ENCODE measurements around the gene PLEKHA4. TPM values are rescaled to one million over a fixed set of nuclear protein-coding genes. Genes with fewer than 3 reads are reported as not detected.

The PLEKHA4 gene
- total RNA-seq (2013), result 0.79 TPM
- polyA plus RNA-seq, result 1 to 10 TPM in 2 of 3 donors, under 1 TPM in 1; 0.69 to 1.5 (median 1.1) TPM
- polyA minus RNA-seq, result 0.40 and 0.55 TPM in 2 replicates
- total RNA-seq, result 0.52 to 5.5 (median 1.2) reads per million in 11 experiments

- peaks cover 0 to under 1% of the 10 kb centered on the region in 2 donors for H3K36me3 ChIP-seq (replicated peaks in 1 of 2; ENCODE audit: control insufficient read depth in 1 of 2, insufficient read depth in 2 of 2, low read length in 2 of 2)
- H4K20me1 ChIP-seq (ENCODE audit: insufficient read depth, low read length), result peaks cover 10% of the 10 kb centered on the region
- H3K27me3 ChIP-seq (ENCODE audit: control insufficient read depth in 2 of 2, insufficient read depth in 2 of 2, low read length in 2 of 2), result peaks cover 0 to 9% of the 10 kb centered on the region in 2 donors
- peaks cover 12 to 17% (median 13%) of the 10 kb centered on the region in 3 donors for H3K27me3 Mint-ChIP-seq (ENCODE audit: low read depth in 3 of 3)
- peaks cover 13% of the 10 kb centered on the region in 2 donors for H3K4me1 ChIP-seq (ENCODE audit: control insufficient read depth in 1 of 2, insufficient read depth in 2 of 2, low read length in 2 of 2)
- peaks cover 0 to 10% (median 5%) of the 10 kb centered on the region in 7 donors for H3K9me3 Mint-ChIP-seq
- DNase-seq, result peak in 1 of 3 donors; percentile 44
- no peak for TF ChIP-seq CTCF (IDR thresholded peaks at IDR 0.05)
- no peak within 1 kb of the TSS for H3K4me3 ChIP-seq (replicated peaks in 1 of 3; ENCODE audit: low read depth in 2 of 3, low read length in 3 of 3)
- H3K27ac Mint-ChIP-seq, result peak within 1 kb of the TSS in 4 of 7 donors; percentile 1 to 73 (median 49)
- H3K27ac ChIP-seq (ENCODE audit: low read depth in 1 of 2, low read length in 2 of 2), result no peak within 1 kb of the TSS
- peaks cover 11% of the 10 kb centered on the region for H3K79me2 ChIP-seq (ENCODE audit: insufficient read depth, low read length)
- peaks cover 11% of the 10 kb centered on the region for H3K4me1 Mint-ChIP-seq
- H3K36me3 Mint-ChIP-seq, result peaks cover 5 to 10% of the 10 kb centered on the region in 2 donors
- WGBS (ENCODE audit: insufficient coverage), result 48% methylated on average over 5 of the region's 11 CpGs
- H2AFZ ChIP-seq (ENCODE audit: insufficient read depth, low read depth, low read length, poor library complexity, severe bottlenecking), result no peak within 1 kb of the TSS
- H3K4me3 Mint-ChIP-seq, result peak within 1 kb of the TSS in 1 of 2 donors; percentile 50
- no peak within 1 kb of the TSS for H3K4me2 ChIP-seq (replicated peaks; ENCODE audit: extremely low read depth, low read length, poor library complexity, severe bottlenecking)
- intact Hi-C loops (cut with micrococcal nuclease), result no loop called here
- H3K9me3 ChIP-seq (replicated peaks in 1 of 2; ENCODE audit: control insufficient read depth in 1 of 2, insufficient read depth in 1 of 2, low read length in 2 of 2), result no peaks in the 10 kb centered on the region
- H3K9ac ChIP-seq (ENCODE audit: insufficient read depth, low read length, poor library complexity, severe bottlenecking), result no peak within 1 kb of the TSS
Observed at GRCh38 chr19:48868114-48868886, at the start of gene PLEKHA4. Gene PLEKHA4 (minus strand): TSS chr19:48868617. CDS start chr19:48867620, 997 bp downstream.

GRCh38 chr19:48918071-48918470 is 49.7 kb upstream of the PLEKHA4 start:
- 44% methylated on average over 4 of the region's 6 CpGs for WGBS (ENCODE audit: insufficient coverage)
- no peak overlapping the region for H2AFZ ChIP-seq (ENCODE audit: insufficient read depth, low read depth, low read length, poor library complexity, severe bottlenecking)
- intact Hi-C loops (cut with micrococcal nuclease), result no loop called here
- no peaks in the 10 kb centered on the region for H3K9me3 ChIP-seq (replicated peaks in 1 of 2; ENCODE audit: control insufficient read depth in 1 of 2, insufficient read depth in 1 of 2, low read length in 2 of 2)
- no peaks in the 10 kb centered on the region for H4K20me1 ChIP-seq (ENCODE audit: insufficient read depth, low read length)
- peaks cover 68 to 79% of the 10 kb centered on the region in 2 donors for H3K36me3 ChIP-seq (replicated peaks in 1 of 2; ENCODE audit: control insufficient read depth in 1 of 2, insufficient read depth in 2 of 2, low read length in 2 of 2)
- H3K4me1 Mint-ChIP-seq, result no peaks in the 10 kb centered on the region
- H3K9ac ChIP-seq (ENCODE audit: insufficient read depth, low read length, poor library complexity, severe bottlenecking), result no peak overlapping the region
- H3K4me2 ChIP-seq (replicated peaks; ENCODE audit: extremely low read depth, low read length, poor library complexity, severe bottlenecking), result no peak overlapping the region
- H3K79me2 ChIP-seq (ENCODE audit: insufficient read depth, low read length), result no peaks in the 10 kb centered on the region
- peak overlapping the region in 1 of 7 donors; percentile 73 for H3K27ac Mint-ChIP-seq
- no peaks in the 10 kb centered on the region for H3K27me3 ChIP-seq (ENCODE audit: control insufficient read depth in 2 of 2, insufficient read depth in 2 of 2, low read length in 2 of 2)
- no peaks in the 10 kb centered on the region for H3K4me1 ChIP-seq (ENCODE audit: control insufficient read depth in 1 of 2, insufficient read depth in 2 of 2, low read length in 2 of 2)
- no peak for TF ChIP-seq CTCF (IDR thresholded peaks at IDR 0.05)
- peaks cover 0 to 2% (median 0%) of the 10 kb centered on the region in 3 donors for H3K27me3 Mint-ChIP-seq (ENCODE audit: low read depth in 3 of 3)
- no peaks in the 10 kb centered on the region for H3K9me3 Mint-ChIP-seq
- H3K27ac ChIP-seq (ENCODE audit: low read depth in 1 of 2, low read length in 2 of 2), result no peak overlapping the region
- no peak overlapping the region for H3K4me3 Mint-ChIP-seq
- H3K4me3 ChIP-seq (replicated peaks in 1 of 3; ENCODE audit: low read depth in 2 of 3, low read length in 3 of 3), result no peak overlapping the region
- H3K36me3 Mint-ChIP-seq, result peaks cover 53 to 86% of the 10 kb centered on the region in 2 donors
- no peak for DNase-seq
